PC-3 (cell line): ENCODE measurements around the gene MYH6. TPM values are rescaled to one million over a fixed set of nuclear protein-coding genes. Genes with fewer than 3 reads are reported as not detected.

Experiments used
- ATAC-seq: fragments of 200-7000 bp; cut with Tn5 transposase; 2 replicates; pipeline ENCODE4 v1.9.1; 2020; ENCODE audit warnings: mild to moderate bottlenecking, moderate library complexity
- BruUV-seq: library from RNA; stranded (reverse); fragments of 400-500 nt; replicated peaks from 2 replicates; lab custom pipeline; 2021; lab: Mats Ljungman, UMichigan
- CTCF ChIA-PET: fragments of 300-600 bp; sonication (Branson Sonifier 250); formaldehyde crosslinking; loops from one replicate; lab custom pipeline; 2022; ENCODE audit warnings: antibody characterized with exemption; lab: Charles Lee
- POLR2A ChIA-PET: fragments of 300-600 bp; sonication (Branson Sonifier 250); formaldehyde crosslinking; loops from one replicate; lab custom pipeline; 2022; ENCODE audit warnings: antibody characterized with exemption; ENCODE audit not compliant: unreplicated experiment; lab: Charles Lee
- DNase-seq: peaks from one replicate; pipeline ENCODE4 v3.0.0-alpha.2; 2015
- H2AFZ ChIP-seq: fragments of 300-600 bp; sonication (generic); 2 replicates; pipeline ENCODE4 v1.6.0; 2016; ENCODE audit warnings: antibody characterized with exemption, low read length
- H3F3A ChIP-seq: fragments of 300-600 bp; sonication (generic); one replicate; pipeline ENCODE4 v1.6.0; 2017; ENCODE audit warnings: antibody characterized with exemption, low read length, control low read depth, mild to moderate bottlenecking; ENCODE audit not compliant: unreplicated experiment
- H3K27ac ChIP-seq: fragments of 300-600 bp; sonication (generic); 2 replicates; pipeline ENCODE4 v1.5.1; 2016; ENCODE audit warnings: mild to moderate bottlenecking, low read length
- H3K27me3 ChIP-seq: fragments of 300-600 bp; sonication (generic); 2 replicates; pipeline ENCODE4 v1.6.1; 2016; ENCODE audit warnings: low read length, mixed read lengths
- H3K36me3 ChIP-seq: fragments of 300-600 bp; sonication (generic); 2 replicates; pipeline ENCODE4 v1.6.1; 2016; ENCODE audit warnings: low read depth, mixed run types, low read length, mixed read lengths
- H3K4me1 ChIP-seq: fragments of 300-600 bp; sonication (generic); 2 replicates; pipeline ENCODE4 v1.5.1; 2016; ENCODE audit warnings: low read length; ENCODE audit not compliant: insufficient read depth
- H3K4me2 ChIP-seq: fragments of 300-600 bp; sonication (generic); 2 replicates; pipeline ENCODE4 v1.6.0; 2016; ENCODE audit warnings: low read length
- H3K4me3 ChIP-seq: fragments of 300-600 bp; sonication (generic); 2 replicates; pipeline ENCODE4 v1.5.1; 2016; ENCODE audit warnings: mild to moderate bottlenecking, low read length, mixed read lengths
- H3K79me2 ChIP-seq: fragments of 300-600 bp; sonication (generic); 2 replicates; pipeline ENCODE4 v1.6.1; 2017; ENCODE audit warnings: low read length, mixed read lengths
- H3K9ac ChIP-seq: fragments of 300-600 bp; sonication (generic); 2 replicates; pipeline ENCODE4 v1.6.0; 2016; ENCODE audit warnings: mild to moderate bottlenecking, low read length
- H3K9me2 ChIP-seq: fragments of 300-600 bp; sonication (generic); replicated peaks from 2 replicates; pipeline ENCODE4 v1.6.1; 2016; ENCODE audit warnings: mixed run types, low read length, mixed read lengths
- H3K9me3 ChIP-seq: fragments of 300-600 bp; sonication (generic); 2 replicates; pipeline ENCODE4 v1.6.1; 2016; ENCODE audit warnings: low read length, mixed read lengths
- H4K20me1 ChIP-seq: fragments of 300-600 bp; sonication (generic); 2 replicates; pipeline ENCODE4 v1.6.1; 2016; ENCODE audit warnings: low read length, mixed read lengths
- EZH2 ChIP-seq: fragments of 300-600 bp; sonication (generic); IDR thresholded peaks from one replicate; pipeline ENCODE4 v1.6.1; 2017; ENCODE audit warnings: antibody characterized with exemption, mild to moderate bottlenecking, low read length; ENCODE audit not compliant: unreplicated experiment
- EZH2phosphoT487 ChIP-seq: fragments of 300-600 bp; sonication (generic); IDR thresholded peaks from 2 replicates; pipeline ENCODE4 v1.6.1; 2018; ENCODE audit warnings: mild to moderate bottlenecking, antibody characterized with exemption, low read length, borderline replicate concordance
- intact Hi-C: fragments of 100-400 bp; cut with micrococcal nuclease; formaldehyde crosslinking; loops from 2 replicates; pipeline ENCODE4 v1.9.0; 2023
- total RNA-seq: library from RNA; depleted of rRNA; stranded (reverse); fragments of >200 nt; gene quantifications from 2 replicates; pipeline ENCODE4 v1.2.3, GENCODE V29; 2014
- TF ChIP-seq, protein P1 (sequence below): fragments of 300-600 bp; sonication (generic); conservative IDR thresholded peaks from 2 replicates; pipeline ENCODE4 v1.5.1; 2017; ENCODE audit warnings: antibody characterized with exemption, low read depth, mild to moderate bottlenecking, low read length

MYH6 gene
- total RNA-seq, 1 experiment from 2014 or later: not detected

DNA sequence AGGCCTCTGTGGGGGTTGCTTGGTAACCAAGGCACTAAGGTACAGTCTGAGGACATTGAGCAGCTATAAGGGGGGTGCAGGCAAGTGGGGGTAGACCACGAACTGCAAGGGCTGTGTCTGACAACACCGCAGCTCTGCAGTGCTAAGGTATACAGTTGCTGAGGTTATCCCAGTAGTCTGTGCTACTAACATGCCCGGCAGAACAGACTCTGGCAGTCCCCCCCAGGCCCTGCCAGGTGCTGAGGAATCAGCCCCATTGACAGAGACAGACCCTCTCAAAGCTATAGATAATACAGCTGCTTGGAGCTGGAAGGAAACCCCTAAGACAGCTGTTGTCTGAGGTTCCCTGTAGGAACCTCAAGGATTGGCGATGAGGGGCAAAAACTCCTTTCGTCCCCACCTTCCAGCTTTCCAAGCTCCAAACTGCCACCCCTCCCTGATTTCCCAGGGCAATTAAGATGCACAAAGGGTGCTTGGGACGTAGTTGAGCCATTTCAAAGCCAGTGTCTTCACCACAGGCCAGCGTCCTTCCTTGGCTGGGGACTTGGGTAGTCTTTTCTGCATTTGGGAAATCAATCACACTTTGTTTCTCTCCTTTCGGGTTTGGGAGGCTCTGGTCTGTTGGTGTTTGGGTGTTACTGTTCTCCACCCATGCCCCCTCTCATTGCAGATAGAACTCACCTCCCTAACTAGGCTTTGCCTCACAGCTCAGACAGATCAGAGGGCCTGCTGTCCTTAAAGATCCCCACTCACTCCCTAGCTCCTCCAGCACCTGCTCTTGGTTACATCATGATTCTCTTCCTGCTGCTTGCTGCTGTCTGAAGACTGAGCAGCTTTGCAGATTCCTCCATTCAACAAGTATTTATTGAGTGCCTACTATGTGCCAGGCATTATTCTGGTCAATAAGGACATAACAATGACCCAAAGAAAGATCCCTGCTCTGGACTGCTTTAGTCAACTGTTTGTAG, 29.3 kb upstream of the MYH6 start:
- POLR2A ChIA-PET: no interaction called here
- Histone ChIP-seq H3K4me2 (no peak overlapping the region), H3K9me2 (no peaks in the 10 kb centered on the region), H3K4me3 (no peak overlapping the region), H2AFZ (no peak overlapping the region), H3K9me3 (no peaks in the 10 kb centered on the region), H3F3A (no peaks in the 10 kb centered on the region), H3K27ac (no peak overlapping the region), H3K36me3 (no peaks in the 10 kb centered on the region), H3K79me2 (no peaks in the 10 kb centered on the region), H3K4me1 (no peaks in the 10 kb centered on the region), H3K27me3 (peaks cover 100% of the 10 kb centered on the region), H3K9ac (no peak overlapping the region), H4K20me1 (no peaks in the 10 kb centered on the region)
- TF ChIP-seq EZH2 (no peak), EZH2phosphoT487 (no peak)
- TF ChIP-seq, protein P1, sequence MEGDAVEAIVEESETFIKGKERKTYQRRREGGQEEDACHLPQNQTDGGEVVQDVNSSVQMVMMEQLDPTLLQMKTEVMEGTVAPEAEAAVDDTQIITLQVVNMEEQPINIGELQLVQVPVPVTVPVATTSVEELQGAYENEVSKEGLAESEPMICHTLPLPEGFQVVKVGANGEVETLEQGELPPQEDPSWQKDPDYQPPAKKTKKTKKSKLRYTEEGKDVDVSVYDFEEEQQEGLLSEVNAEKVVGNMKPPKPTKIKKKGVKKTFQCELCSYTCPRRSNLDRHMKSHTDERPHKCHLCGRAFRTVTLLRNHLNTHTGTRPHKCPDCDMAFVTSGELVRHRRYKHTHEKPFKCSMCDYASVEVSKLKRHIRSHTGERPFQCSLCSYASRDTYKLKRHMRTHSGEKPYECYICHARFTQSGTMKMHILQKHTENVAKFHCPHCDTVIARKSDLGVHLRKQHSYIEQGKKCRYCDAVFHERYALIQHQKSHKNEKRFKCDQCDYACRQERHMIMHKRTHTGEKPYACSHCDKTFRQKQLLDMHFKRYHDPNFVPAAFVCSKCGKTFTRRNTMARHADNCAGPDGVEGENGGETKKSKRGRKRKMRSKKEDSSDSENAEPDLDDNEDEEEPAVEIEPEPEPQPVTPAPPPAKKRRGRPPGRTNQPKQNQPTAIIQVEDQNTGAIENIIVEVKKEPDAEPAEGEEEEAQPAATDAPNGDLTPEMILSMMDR: no peak
- ATAC-seq (no peak), DNase-seq (no peak)
- CTCF ChIA-PET: no interaction called here
- intact Hi-C loops: no loop called here
- BruUV-seq: no TSS peak

DNA sequence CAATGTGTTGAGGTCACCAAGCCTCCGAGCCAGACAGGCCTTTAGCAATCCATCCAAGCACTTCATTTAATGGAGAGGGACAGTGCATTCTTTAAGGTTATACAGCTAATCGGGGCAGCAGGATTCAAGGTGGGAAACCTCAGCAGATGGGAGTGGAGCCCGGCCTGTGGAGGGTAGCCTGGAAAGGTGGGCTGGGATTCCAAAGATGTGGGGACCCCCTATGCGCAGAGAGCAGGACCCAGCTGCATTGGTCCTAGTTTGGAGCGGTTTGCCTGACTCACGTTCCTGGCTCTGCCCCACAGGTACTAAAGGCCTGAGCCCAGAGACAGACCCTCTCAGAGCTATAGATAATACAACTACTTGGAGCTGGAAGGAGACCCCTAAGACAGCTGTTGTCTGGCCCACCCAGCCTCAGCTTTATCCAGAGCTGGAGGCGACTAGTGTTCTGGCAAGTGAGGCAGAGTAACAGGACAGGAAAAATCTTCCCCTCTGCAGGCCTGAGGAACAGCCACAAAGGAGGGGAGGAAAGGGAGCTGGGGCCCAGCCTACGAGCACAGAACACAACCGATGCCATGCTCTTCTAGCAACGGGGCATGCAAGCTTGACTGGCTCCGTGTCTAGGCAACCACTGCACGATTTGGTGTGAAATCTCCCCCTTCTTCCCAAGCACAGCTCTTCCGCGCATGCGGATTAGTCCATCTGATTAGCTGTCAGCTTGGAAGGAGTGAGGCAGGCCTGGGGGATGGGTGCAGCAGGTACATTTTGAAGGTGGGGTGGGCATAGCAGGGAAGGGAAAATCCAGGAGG, 28.5 kb upstream of the MYH6 start:
- intact Hi-C loops: no loop called here
- Histone ChIP-seq H3K9me3 (no peaks in the 10 kb centered on the region), H3K79me2 (no peaks in the 10 kb centered on the region), H4K20me1 (no peaks in the 10 kb centered on the region), H3K4me3 (no peak overlapping the region), H3F3A (no peaks in the 10 kb centered on the region), H3K36me3 (no peaks in the 10 kb centered on the region), H3K9me2 (no peaks in the 10 kb centered on the region), H3K9ac (no peak overlapping the region), H3K4me2 (no peak overlapping the region), H3K27me3 (peaks cover 100% of the 10 kb centered on the region), H3K27ac (no peak overlapping the region), H3K4me1 (no peaks in the 10 kb centered on the region), H2AFZ (no peak overlapping the region)
- POLR2A ChIA-PET: no interaction called here
- CTCF ChIA-PET: no interaction called here
- no TSS peak for BruUV-seq
- no peak for ATAC-seq
- no peak for DNase-seq
- TF ChIP-seq EZH2phosphoT487: no peak
- no peak for TF ChIP-seq EZH2
- TF ChIP-seq, protein P1: no peak
